ENCODE results near the gene LBH. TPM values are rescaled to one million over a fixed set of nuclear protein-coding genes. Genes with fewer than 3 reads are reported as not detected.

The LBH gene
- total RNA-seq, 1 experiment from 2014 or later = 1.2 TPM

- ChIA-PET POLR2A (no interaction called here), RAD21 (ENCODE audit: low non-redundant PET in 1 of 2, low total read pairs in 2 of 2, uncharacterized antibody in 2 of 2, unreplicated experiment in 2 of 2) (no interaction called here), CTCF (interaction anchor here (0.8 kb wide), 1 partner anchor 510 kb away, joined by 4 read pairs; no protein-coding TSS in a partner anchor)
- DNase-seq (ENCODE audit: low read depth, low spot score) = no peak
- H3K9ac ChIP-seq (ENCODE audit: low read length) = no peak overlapping the region
- ATAC-seq = no peak
- peaks cover 3% of the 10 kb centered on the region; the same call in 1 of the 2 replicates for H3K27me3 ChIP-seq (ENCODE audit: insufficient read depth, low read length)
- no peaks in the 10 kb centered on the region for H3K4me1 ChIP-seq (ENCODE audit: control insufficient read depth in 1 of 2, insufficient read depth in 2 of 2, low read length in 2 of 2)
- no peaks in the 10 kb centered on the region for H3K36me3 ChIP-seq (ENCODE audit: control insufficient read depth in 1 of 2, insufficient read depth in 2 of 2, low read length in 2 of 2)
- no peak overlapping the region for H3K4me3 ChIP-seq (replicated peaks in 1 of 2; ENCODE audit: low read depth in 1 of 2, low read length in 2 of 2)
- H3K9me3 ChIP-seq (ENCODE audit: control insufficient read depth in 1 of 2, insufficient read depth in 1 of 2, low read depth in 1 of 2, low read length in 2 of 2) = no peaks in the 10 kb centered on the region
- no peaks in the 10 kb centered on the region for H3K9me2 ChIP-seq (ENCODE audit: insufficient read depth)
- no peaks in the 10 kb centered on the region for H3K79me2 ChIP-seq (ENCODE audit: insufficient read depth, low read length)
- H4K20me1 ChIP-seq (ENCODE audit: insufficient read depth) = no peaks in the 10 kb centered on the region
- TF ChIP-seq SP1 (IDR thresholded peaks at IDR 0.05; ENCODE audit: low read depth) = no peak
- no peak for TF ChIP-seq FOSL1 (IDR thresholded peaks at IDR 0.05; ENCODE audit: low read depth)
- no peak for TF ChIP-seq MAX (IDR thresholded peaks at IDR 0.05)
- no peak for TF ChIP-seq TCF7L2 (IDR thresholded peaks at IDR 0.05; ENCODE audit: borderline replicate concordance, extremely low read depth, insufficient read depth, insufficient read length)
- TF ChIP-seq ZFX (IDR thresholded peaks at IDR 0.05) = no peak
- no peak for TF ChIP-seq POLR2AphosphoS5 (IDR thresholded peaks at IDR 0.05; ENCODE audit: low read depth, low read length)
- TF ChIP-seq SIN3A (IDR thresholded peaks at IDR 0.05; ENCODE audit: low read depth) = no peak
- TF ChIP-seq SRF (IDR thresholded peaks at IDR 0.05; ENCODE audit: low read depth) = no peak
- TF ChIP-seq JUND (IDR thresholded peaks at IDR 0.05) = no peak
- TF ChIP-seq EZH2phosphoT487 (IDR thresholded peaks at IDR 0.05; ENCODE audit: borderline replicate concordance) = no peak
- no peak for TF ChIP-seq ELF1 (IDR thresholded peaks at IDR 0.05; ENCODE audit: borderline replicate concordance, low read depth)
- no peak for TF ChIP-seq EZH2 (IDR thresholded peaks at IDR 0.05)
- no peak for TF ChIP-seq ZNF274 (IDR thresholded peaks at IDR 0.05; ENCODE audit: low read depth, low read length)
- TF ChIP-seq ZBTB33 (IDR thresholded peaks at IDR 0.05; ENCODE audit: extremely low read depth, insufficient replicate concordance, low read length) = no peak
- TF ChIP-seq CEBPB (IDR thresholded peaks at IDR 0.05; ENCODE audit: low read depth) = no peak
- TF ChIP-seq CTCF (IDR thresholded peaks at IDR 0.05 in 2 of 3, conservative IDR thresholded peaks at IDR 0.05 in 1 of 3; ENCODE audit: borderline replicate concordance in 1 of 3, insufficient read depth in 1 of 3, low read depth in 2 of 3, low read length in 2 of 3) = no peak
- no peak for TF ChIP-seq YY1 (IDR thresholded peaks at IDR 0.05; ENCODE audit: extremely low read depth, insufficient replicate concordance, low read depth, low read length)
- TF ChIP-seq REST (IDR thresholded peaks at IDR 0.05; ENCODE audit: low read depth) = no peak
- TF ChIP-seq CBX3 (IDR thresholded peaks at IDR 0.05; ENCODE audit: low read depth) = no peak
- TF ChIP-seq POLR2A (IDR thresholded peaks at IDR 0.05; ENCODE audit: borderline replicate concordance, extremely low read depth, insufficient read depth, insufficient read length) = no peak
- intact Hi-C loops (cut with micrococcal nuclease) = no loop called here
- H2AFZ ChIP-seq (ENCODE audit: low read depth, low read length, poor library complexity, severe bottlenecking) = no peak overlapping the region
- BruUV-seq (replicated peaks) = no TSS peak
- H3K27ac ChIP-seq (ENCODE audit: low read depth, low read length) = no peak overlapping the region
- H3K4me2 ChIP-seq (ENCODE audit: low read length) = no peak overlapping the region
Measured at GRCh38 chr2:30201990-30202389, 29.3 kb upstream of the LBH start.
